ENCODE results near the gene MYH10. TPM values are rescaled to one million over a fixed set of nuclear protein-coding genes. Genes with fewer than 3 reads are reported as not detected.

The MYH10 gene
- polyA plus RNA-seq, 1 donor from 2014 or later, result 61.1 TPM

- TF ChIP-seq CTCF (IDR thresholded peaks at IDR 0.05; ENCODE audit: poor library complexity, severe bottlenecking), result no peak
- TF ChIP-seq RAD21 (conservative IDR thresholded peaks at IDR 0.05), result no peak
- no peak for TF ChIP-seq SMC3 (conservative IDR thresholded peaks at IDR 0.05; ENCODE audit: poor library complexity)
- no peak for TF ChIP-seq EP300 (conservative IDR thresholded peaks at IDR 0.05; ENCODE audit: poor library complexity, severe bottlenecking)
- Histone ChIP-seq H3K4me3 (ENCODE audit: low read length) (no peak overlapping the region), H3K9ac (ENCODE audit: low read length) (no peak overlapping the region), H3K9me2 (ENCODE audit: insufficient read depth, low read length) (no peaks in the 10 kb centered on the region), H2AFZ (ENCODE audit: low read depth, low read length) (no peak overlapping the region), H3K27ac (ENCODE audit: low read length) (no peak overlapping the region), H3K27me3 (ENCODE audit: insufficient read depth, low read depth, low read length) (no peaks in the 10 kb centered on the region), H3F3A (ENCODE audit: insufficient read depth, low read length, poor library complexity, severe bottlenecking) (no peaks in the 10 kb centered on the region), H3K79me2 (replicated peaks; ENCODE audit: insufficient read depth, low read length) (no peaks in the 10 kb centered on the region), H4K20me1 (ENCODE audit: insufficient read depth) (no peaks in the 10 kb centered on the region), H3K9me3 (ENCODE audit: low read length) (no peaks in the 10 kb centered on the region), H3K4me2 (ENCODE audit: low read length) (no peak overlapping the region), H3K36me3 (ENCODE audit: insufficient read depth, low read length) (peaks cover 13% of the 10 kb centered on the region)
Observed at GRCh38 chr17:8448310-8448709, 182.2 kb downstream of the MYH10 start.

- Histone ChIP-seq H3K9ac (ENCODE audit: low read length) (no peak overlapping the region), H3K9me2 (ENCODE audit: insufficient read depth, low read length) (no peaks in the 10 kb centered on the region), H3K27ac (ENCODE audit: low read length) (no peak overlapping the region), H2AFZ (ENCODE audit: low read depth, low read length) (no peak overlapping the region), H3K36me3 (ENCODE audit: insufficient read depth, low read length) (peaks cover 9% of the 10 kb centered on the region), H3K27me3 (ENCODE audit: insufficient read depth, low read depth, low read length) (no peaks in the 10 kb centered on the region), H3K9me3 (ENCODE audit: low read length) (no peaks in the 10 kb centered on the region), H3F3A (ENCODE audit: insufficient read depth, low read length, poor library complexity, severe bottlenecking) (no peaks in the 10 kb centered on the region), H3K4me3 (ENCODE audit: low read length) (no peak overlapping the region), H3K79me2 (replicated peaks; ENCODE audit: insufficient read depth, low read length) (no peaks in the 10 kb centered on the region), H4K20me1 (ENCODE audit: insufficient read depth) (no peaks in the 10 kb centered on the region), H3K4me2 (ENCODE audit: low read length) (no peak overlapping the region)
- no peak for TF ChIP-seq SMC3 (conservative IDR thresholded peaks at IDR 0.05; ENCODE audit: poor library complexity)
Observed at GRCh38 chr17:8447799-8448198, 182.7 kb downstream of the MYH10 start.

GRCh38 chr17:8445536-8445935, 185.0 kb downstream of the MYH10 start:
- TF ChIP-seq POLR2AphosphoS5 (IDR thresholded peaks at IDR 0.05) (no peak), REST (IDR thresholded peaks at IDR 0.05; ENCODE audit: borderline replicate concordance) (no peak), EZH2 (IDR thresholded peaks at IDR 0.05; ENCODE audit: borderline replicate concordance, insufficient read depth, low read length, poor library complexity, severe bottlenecking) (no peak), CTCF (IDR thresholded peaks at IDR 0.05; ENCODE audit: poor library complexity, severe bottlenecking) (no peak), MXI1 (conservative IDR thresholded peaks at IDR 0.05; ENCODE audit: poor library complexity, severe bottlenecking) (no peak), TAF1 (IDR thresholded peaks at IDR 0.05; ENCODE audit: low read depth) (no peak), SMC3 (conservative IDR thresholded peaks at IDR 0.05; ENCODE audit: poor library complexity) (no peak), EP300 (conservative IDR thresholded peaks at IDR 0.05; ENCODE audit: poor library complexity, severe bottlenecking) (no peak), RAD21 (conservative IDR thresholded peaks at IDR 0.05) (no peak)
- Histone ChIP-seq H3K36me3 (ENCODE audit: insufficient read depth, low read length) (peaks cover 9% of the 10 kb centered on the region), H3K4me2 (ENCODE audit: low read length) (no peak overlapping the region), H3K9me3 (ENCODE audit: low read length) (no peaks in the 10 kb centered on the region), H3F3A (ENCODE audit: insufficient read depth, low read length, poor library complexity, severe bottlenecking) (no peaks in the 10 kb centered on the region), H4K20me1 (ENCODE audit: insufficient read depth) (no peaks in the 10 kb centered on the region), H3K9ac (ENCODE audit: low read length) (no peak overlapping the region), H3K27me3 (ENCODE audit: insufficient read depth, low read depth, low read length) (no peaks in the 10 kb centered on the region), H3K27ac (ENCODE audit: low read length) (no peak overlapping the region), H2AFZ (ENCODE audit: low read depth, low read length) (no peak overlapping the region), H3K79me2 (replicated peaks; ENCODE audit: insufficient read depth, low read length) (peaks cover 16% of the 10 kb centered on the region), H3K9me2 (ENCODE audit: insufficient read depth, low read length) (no peaks in the 10 kb centered on the region), H3K4me3 (ENCODE audit: low read length) (no peak overlapping the region)

All from neural cell (in vitro differentiated cells).